Pancreas (tissue), 10 donors: ENCODE results near the gene GUCY1A1. TPM values are rescaled to one million over a fixed set of nuclear protein-coding genes. Genes with fewer than 3 reads are reported as not detected.

ENCODE experiments used
- ATAC-seq, 4 donors: fragments of 200-7000 bp; cut with Tn5 transposase; one replicate each; pipeline versions ENCODE4 v1.8.0 to v1.9.1; 2020; ENCODE audit warnings: mild to moderate bottlenecking in 4 of 4, moderate library complexity in 4 of 4
- DNase-seq, 6 donors: peaks; one replicate each; pipeline ENCODE4 v3.0.0-alpha.2; 2020
- FAIRE-seq: peaks from 2 replicates; lab custom pipeline; 2012; peaks lifted over from hg19 to GRCh38; lab: Jason Lieb, UNC
- H3K27ac ChIP-seq, 4 donors: fragments of 200-600 bp; sonication (generic); 1 replicate in 3 of 4; 2 replicates in 1 of 4; pipeline versions ENCODE4 v1.5.0 to v1.8.0; 2020
- H3K27me3 ChIP-seq, 4 donors: fragments of 200-600 bp; one replicate each; pipeline ENCODE4 v1.8.0; 2021
- H3K36me3 ChIP-seq, 3 donors: fragments of 200-600 bp; sonication (generic) in 1 of 3; one replicate each; pipeline versions ENCODE4 v1.5.0 to v1.8.0; 2020 to 2021
- H3K4me1 ChIP-seq, 3 donors: fragments of 200-600 bp; one replicate each; pipeline ENCODE4 v1.8.0; 2021
- H3K4me3 ChIP-seq, 4 donors: fragments of 200-600 bp; sonication (generic) in 2 of 4; one replicate each; pipeline versions ENCODE4 v1.5.0 to v1.8.0; 2020 to 2021
- H3K9me3 ChIP-seq, 4 donors: fragments of 200-600 bp; one replicate each; pipeline ENCODE4 v1.8.0; 2021
- WGBS, 2 donors: extraction: QIAGEN DNeasy Blood & Tissue Kit; methylation state at CpG; one replicate each; pipeline ENCODE4 v1.1.7; 2013; 5-methylcytosine and 5-hydroxymethylcytosine counted together
- intact Hi-C, 3 donors: fragments of 100-400 bp; cut with DNase I; formaldehyde crosslinking; loops; one replicate each; pipeline versions ENCODE4 v1.11.1 to v1.14.2; 2022
- polyA plus RNA-seq, 2 donors: library from polyadenylated mRNA; stranded (reverse); fragments of 200-250 nt; gene quantifications; one replicate each; pipeline ENCODE4 v1.2.3, GENCODE V29; 2013
- total RNA-seq, 6 donors: library from RNA; stranded (reverse); fragmentation: NEBNext Ultra II Directional in 4 of 6; extraction: Animal tissue kit (Norgen Biotek cat#: 25700) in 4 of 6; gene quantifications; one replicate each; pipeline versions ENCODE4 v1.2.1 to v1.2.4, GENCODE V29; 2021 to 2023
- TF ChIP-seq, protein P1 (sequence below), 4 donors: fragments of 200-600 bp; sonication (generic) in 3 of 4; IDR thresholded peaks; one replicate each; pipeline versions ENCODE4 v1.5.0 to v1.8.0; 2021; ENCODE audit warnings: antibody characterized with exemption in 4 of 4
- donor health status: healthy with polysubstance abuse.
- donor health status: DM: no; HTN: no; CAD: no; lungs with moderate emphysema.
- donor health status: DM: no; HTN: no; CAD: no.
- donor health status: control.
- donor health status: control.
- donor health status: Bipolar disorder and iron deficiency.
- donor health status: DM: yes; HTN: yes; CAD: no.
- donor health status: DM: no; HTN: no; CAD: no.
- donor health status: DM: no; HTN: no; CAD: no.
- donor health status: DM: yes; HTN: yes; CAD: no.

Gene GUCY1A1
- total and polyA plus RNA-seq, 8 donors = 4.2 to 26.4 (median 11.2) TPM

DNA sequence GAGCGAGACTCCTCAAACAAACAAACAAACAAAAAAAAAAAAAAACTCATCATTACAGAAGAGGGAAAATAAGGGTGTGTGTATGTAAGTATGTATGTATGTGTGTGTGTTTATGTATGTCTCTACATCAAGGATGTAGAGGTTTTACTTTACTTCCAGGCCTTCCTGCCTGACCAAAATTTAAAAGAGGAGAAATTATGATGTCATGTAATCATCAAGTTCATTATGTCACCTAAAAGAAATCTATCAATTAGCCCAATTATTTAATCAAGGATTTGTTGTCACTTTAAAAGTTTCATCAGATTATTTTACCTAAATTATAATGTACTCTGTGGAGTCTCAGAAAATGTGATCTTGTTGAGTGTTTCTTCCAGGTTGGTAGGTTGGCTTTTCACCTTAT, 21.6 kb downstream of the GUCY1A1 start:
- ATAC-seq (no peak), FAIRE-seq (no peak), DNase-seq (no peak)
- no peaks in the 10 kb centered on the region for H3K27me3 ChIP-seq
- H3K4me1 ChIP-seq = peaks cover 0 to 6% (median 5%) of the 10 kb centered on the region in 3 donors
- TF ChIP-seq, protein P1, sequence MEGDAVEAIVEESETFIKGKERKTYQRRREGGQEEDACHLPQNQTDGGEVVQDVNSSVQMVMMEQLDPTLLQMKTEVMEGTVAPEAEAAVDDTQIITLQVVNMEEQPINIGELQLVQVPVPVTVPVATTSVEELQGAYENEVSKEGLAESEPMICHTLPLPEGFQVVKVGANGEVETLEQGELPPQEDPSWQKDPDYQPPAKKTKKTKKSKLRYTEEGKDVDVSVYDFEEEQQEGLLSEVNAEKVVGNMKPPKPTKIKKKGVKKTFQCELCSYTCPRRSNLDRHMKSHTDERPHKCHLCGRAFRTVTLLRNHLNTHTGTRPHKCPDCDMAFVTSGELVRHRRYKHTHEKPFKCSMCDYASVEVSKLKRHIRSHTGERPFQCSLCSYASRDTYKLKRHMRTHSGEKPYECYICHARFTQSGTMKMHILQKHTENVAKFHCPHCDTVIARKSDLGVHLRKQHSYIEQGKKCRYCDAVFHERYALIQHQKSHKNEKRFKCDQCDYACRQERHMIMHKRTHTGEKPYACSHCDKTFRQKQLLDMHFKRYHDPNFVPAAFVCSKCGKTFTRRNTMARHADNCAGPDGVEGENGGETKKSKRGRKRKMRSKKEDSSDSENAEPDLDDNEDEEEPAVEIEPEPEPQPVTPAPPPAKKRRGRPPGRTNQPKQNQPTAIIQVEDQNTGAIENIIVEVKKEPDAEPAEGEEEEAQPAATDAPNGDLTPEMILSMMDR (IDR thresholded peaks at IDR 0.05) = no peak
- no peaks in the 10 kb centered on the region for H3K36me3 ChIP-seq
- H3K27ac ChIP-seq = no peak overlapping the region
- intact Hi-C loops = no loop called here
- no peak overlapping the region for H3K4me3 ChIP-seq
- 92 to 100% methylated on average over 1 of the region's 1 CpG for WGBS, 2 donors
- no peaks in the 10 kb centered on the region for H3K9me3 ChIP-seq

DNA sequence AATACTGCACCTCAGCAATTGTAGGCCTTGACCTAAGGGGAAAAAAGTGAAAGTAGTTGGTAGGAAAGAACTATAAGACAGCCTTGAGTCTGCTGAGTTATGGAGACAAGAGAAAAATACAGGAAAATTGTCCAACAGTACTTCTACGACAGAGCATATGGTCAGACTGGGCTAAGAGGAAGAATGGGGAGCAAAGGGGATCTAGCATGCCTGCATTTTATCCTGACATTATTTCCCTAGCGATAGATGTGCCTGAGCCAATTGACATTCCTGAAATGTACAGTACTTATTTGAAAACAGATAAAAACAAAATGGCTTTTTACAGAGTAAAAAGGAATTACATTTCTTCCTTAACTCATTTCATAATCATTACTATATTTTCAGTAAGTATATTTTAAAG, 22.2 kb downstream of the GUCY1A1 start:
- no peaks in the 10 kb centered on the region for H3K36me3 ChIP-seq
- 75 to 77% methylated on average over 2 of the region's 2 CpGs for WGBS, 2 donors
- no peaks in the 10 kb centered on the region for H3K9me3 ChIP-seq
- FAIRE-seq (no peak), DNase-seq (no peak), ATAC-seq (no peak)
- peak overlapping the region in 1 of 4 donors; percentile 26 for H3K27ac ChIP-seq
- no peaks in the 10 kb centered on the region for H3K27me3 ChIP-seq
- peaks cover 0 to 12% (median 11%) of the 10 kb centered on the region in 3 donors for H3K4me1 ChIP-seq
- no peak overlapping the region for H3K4me3 ChIP-seq
- TF ChIP-seq, protein P1 (IDR thresholded peaks at IDR 0.05) = no peak
- intact Hi-C loops = no loop called here

DNA sequence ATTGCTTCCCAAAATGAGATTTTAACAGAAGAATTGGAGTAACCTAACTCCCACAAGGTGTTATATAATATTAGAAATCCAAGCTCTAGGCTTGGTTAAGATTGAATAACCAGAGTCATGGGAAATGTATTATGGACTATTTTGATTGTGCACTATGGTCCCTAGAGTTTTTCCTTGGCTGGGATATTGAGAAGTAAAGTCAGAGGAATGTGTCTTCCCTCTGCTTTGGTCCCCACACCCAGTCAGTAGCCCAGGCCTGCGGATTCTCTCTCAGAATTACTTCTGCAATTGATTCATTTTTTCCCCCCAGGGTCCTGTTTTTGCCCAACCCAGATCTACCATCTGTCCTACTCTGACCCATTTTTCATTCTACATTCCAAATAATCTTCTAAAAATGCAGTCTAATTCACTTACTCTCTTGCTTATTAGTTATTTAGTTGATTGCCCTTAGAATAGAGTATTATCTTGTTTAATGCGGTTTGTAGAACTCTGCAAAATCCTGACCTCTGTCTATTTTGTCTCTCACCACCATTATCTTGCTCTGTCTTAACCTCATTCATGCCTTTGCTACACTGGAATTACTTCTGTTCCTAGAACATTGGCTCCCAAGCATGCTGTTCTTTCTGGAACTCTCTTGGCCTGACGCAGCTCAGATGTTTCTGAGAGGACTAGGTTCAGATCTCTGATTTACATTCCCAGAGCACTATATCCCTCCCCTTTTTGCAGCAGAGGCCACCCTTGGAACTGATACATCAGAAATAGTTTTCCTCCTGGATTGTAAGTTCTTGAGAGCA, 23.6 kb downstream of the GUCY1A1 start:
- no peaks in the 10 kb centered on the region for H3K9me3 ChIP-seq
- 81 to 90% methylated on average over 3 of the region's 3 CpGs for WGBS, 2 donors
- H3K27ac ChIP-seq = no peak overlapping the region
- intact Hi-C loops = no loop called here
- no peak for DNase-seq
- FAIRE-seq = no peak
- no peaks in the 10 kb centered on the region for H3K27me3 ChIP-seq
- no peak for ATAC-seq
- no peaks in the 10 kb centered on the region for H3K36me3 ChIP-seq
- TF ChIP-seq, protein P1 (IDR thresholded peaks at IDR 0.05) = no peak
- H3K4me3 ChIP-seq = no peak overlapping the region
- peaks cover 0 to 20% (median 14%) of the 10 kb centered on the region in 3 donors for H3K4me1 ChIP-seq

DNA sequence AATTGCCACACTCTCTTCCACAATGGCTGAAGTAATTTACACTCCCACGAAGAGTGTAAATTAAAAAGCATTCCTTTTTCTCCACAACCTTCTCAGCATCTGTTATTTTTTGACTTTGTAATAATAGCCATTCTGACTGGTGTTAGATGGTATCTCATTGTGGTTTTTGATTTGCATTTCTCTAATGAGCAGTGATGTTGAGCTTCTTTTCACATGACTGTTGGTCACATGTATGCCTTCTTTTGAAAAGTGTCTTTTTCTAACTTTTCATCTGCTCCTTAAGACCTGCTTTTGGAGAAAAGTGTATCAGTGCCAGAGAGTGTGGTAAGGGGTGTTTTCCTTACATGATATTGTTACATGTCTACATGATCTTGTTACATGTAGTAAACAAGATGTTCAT, 25.7 kb downstream of the GUCY1A1 start:
- no peak for ATAC-seq
- no peaks in the 10 kb centered on the region for H3K36me3 ChIP-seq
- peak overlapping the region in 3 of 4 donors; percentile 18 to 51 (median 23) for H3K27ac ChIP-seq
- intact Hi-C loops = no loop called here
- DNase-seq = no peak
- TF ChIP-seq, protein P1 (IDR thresholded peaks at IDR 0.05) = no peak
- FAIRE-seq = no peak
- H3K9me3 ChIP-seq = no peaks in the 10 kb centered on the region
- no peaks in the 10 kb centered on the region for H3K27me3 ChIP-seq
- H3K4me3 ChIP-seq = no peak overlapping the region
- 79 to 89% methylated on average over 1 of the region's 1 CpG for WGBS, 2 donors
- H3K4me1 ChIP-seq = peaks cover 0 to 22% (median 14%) of the 10 kb centered on the region in 3 donors
